Panc1 (cell line): Measurements from ENCODE around the gene STK35. TPM values are rescaled to one million over a fixed set of nuclear protein-coding genes. Genes with fewer than 3 reads are reported as not detected.

Source experiments
- ATAC-seq: fragments of 200-7000 bp; cut with Tn5 transposase; 2 replicates; pipeline ENCODE4 v1.9.1; 2020; ENCODE audit warnings: mild to moderate bottlenecking, moderate library complexity
- BruUV-seq: library from RNA; stranded (reverse); fragments of 400-500 nt; replicated peaks from 2 replicates; lab custom pipeline; 2021; lab: Mats Ljungman, UMichigan
- CTCF ChIA-PET: fragments of 300-600 bp; sonication (Branson Sonifier 250); formaldehyde crosslinking; loops from one replicate; lab custom pipeline; 2022; ENCODE audit warnings: antibody characterized with exemption; lab: Charles Lee
- POLR2A ChIA-PET: fragments of 300-600 bp; sonication (Branson Sonifier 250); formaldehyde crosslinking; loops from one replicate; lab custom pipeline; 2022; ENCODE audit warnings: antibody characterized with exemption; lab: Charles Lee
- DNase-seq: peaks from one replicate; pipeline ENCODE4 v3.0.0-alpha.2; 2010; ENCODE audit warnings: low read depth, low spot score
- H3K27ac ChIP-seq: 2 replicates; pipeline ENCODE4 v1.5.1; 2011; ENCODE audit warnings: mild to moderate bottlenecking, low read length, inconsistent platforms
- H3K27me3 ChIP-seq: fragments of 200-500 bp; sonication (Bioruptor generic); 2 replicates; pipeline ENCODE4 v1.6.0; 2014; ENCODE audit warnings: low read length, inconsistent platforms; ENCODE audit not compliant: control insufficient read depth, insufficient read depth
- H3K36me3 ChIP-seq: fragments of 200-500 bp; sonication (Bioruptor generic); 2 replicates; pipeline ENCODE4 v1.5.1; 2014; ENCODE audit warnings: inconsistent platforms, mild to moderate bottlenecking, low read length, moderate library complexity; ENCODE audit not compliant: control insufficient read depth, insufficient read depth
- H3K4me1 ChIP-seq: 2 replicates; pipeline ENCODE4 v1.5.1; 2011; ENCODE audit warnings: inconsistent platforms, mild to moderate bottlenecking, low read length, moderate library complexity; ENCODE audit not compliant: control insufficient read depth, insufficient read depth
- H3K4me3 ChIP-seq, 2 experiments: 2 replicates each; pipeline ENCODE4 v1.5.1; 2011 to 2012; ENCODE audit warnings: low read depth in 2 of 2, low read length in 2 of 2, mild to moderate bottlenecking in 2 of 2, inconsistent platforms in 1 of 2, moderate library complexity in 1 of 2
- H3K9me3 ChIP-seq: fragments of 200-500 bp; sonication (Bioruptor generic); 2 replicates; pipeline ENCODE4 v1.5.1; 2014; ENCODE audit warnings: low read depth, mild to moderate bottlenecking, inconsistent platforms, low read length, moderate library complexity; ENCODE audit not compliant: control insufficient read depth, insufficient read depth
- CTCF ChIP-seq: fragments of 450-650 bp; IDR thresholded peaks from 2 replicates; pipeline ENCODE4 v1.5.1; 2017; ENCODE audit warnings: mild to moderate bottlenecking
- POLR2AphosphoS5 ChIP-seq: IDR thresholded peaks from 2 replicates; pipeline ENCODE4 v1.6.1; 2012; ENCODE audit warnings: mild to moderate bottlenecking, low read depth, low read length, moderate library complexity
- SIN3A ChIP-seq: IDR thresholded peaks from 2 replicates; pipeline ENCODE4 v1.6.1; 2012; ENCODE audit warnings: low read depth, mild to moderate bottlenecking, low read length, moderate library complexity, borderline replicate concordance; ENCODE audit not compliant: insufficient read depth
- TCF7L2 ChIP-seq: IDR thresholded peaks from 2 replicates; pipeline ENCODE4 v1.6.1; 2011; ENCODE audit warnings: mild to moderate bottlenecking, low read depth, low read length, inconsistent platforms
- in situ Hi-C: cut with HindIII; loops from 2 replicates; pipeline ENCODE4 v1.10.0; 2016; ENCODE audit warnings: low sequenced_read_pairs, low pct_unique_long_range_greater_than_20kb
- intact Hi-C: fragments of 100-400 bp; cut with micrococcal nuclease; formaldehyde crosslinking; loops from one replicate; pipeline ENCODE4 v1.10.0; 2022; ENCODE audit not compliant: unreplicated experiment
- total RNA-seq: library from RNA; stranded (reverse); gene quantifications from one replicate; pipeline ENCODE4 v1.2.1, GENCODE V29; 2021; ENCODE audit not compliant: unreplicated experiment
- TF ChIP-seq, protein P1 (sequence below), 2 experiments: IDR thresholded peaks; 2 replicates each; pipeline ENCODE4 v1.6.1; 2011 to 2012; ENCODE audit warnings: low read depth in 2 of 2, control low read depth in 1 of 2, low read length in 1 of 2, mild to moderate bottlenecking in 1 of 2, moderate library complexity in 1 of 2; ENCODE audit not compliant: insufficient read depth in 1 of 2

The STK35 gene
- total RNA-seq, 1 experiment from 2014 or later: 27.6 TPM

GRCh38 chr20:2133318-2134183, 31.9 kb downstream of the STK35 start:
- no peak for TF ChIP-seq SIN3A
- no peak for TF ChIP-seq CTCF
- TF ChIP-seq POLR2AphosphoS5: no peak
- TF ChIP-seq, protein P1, sequence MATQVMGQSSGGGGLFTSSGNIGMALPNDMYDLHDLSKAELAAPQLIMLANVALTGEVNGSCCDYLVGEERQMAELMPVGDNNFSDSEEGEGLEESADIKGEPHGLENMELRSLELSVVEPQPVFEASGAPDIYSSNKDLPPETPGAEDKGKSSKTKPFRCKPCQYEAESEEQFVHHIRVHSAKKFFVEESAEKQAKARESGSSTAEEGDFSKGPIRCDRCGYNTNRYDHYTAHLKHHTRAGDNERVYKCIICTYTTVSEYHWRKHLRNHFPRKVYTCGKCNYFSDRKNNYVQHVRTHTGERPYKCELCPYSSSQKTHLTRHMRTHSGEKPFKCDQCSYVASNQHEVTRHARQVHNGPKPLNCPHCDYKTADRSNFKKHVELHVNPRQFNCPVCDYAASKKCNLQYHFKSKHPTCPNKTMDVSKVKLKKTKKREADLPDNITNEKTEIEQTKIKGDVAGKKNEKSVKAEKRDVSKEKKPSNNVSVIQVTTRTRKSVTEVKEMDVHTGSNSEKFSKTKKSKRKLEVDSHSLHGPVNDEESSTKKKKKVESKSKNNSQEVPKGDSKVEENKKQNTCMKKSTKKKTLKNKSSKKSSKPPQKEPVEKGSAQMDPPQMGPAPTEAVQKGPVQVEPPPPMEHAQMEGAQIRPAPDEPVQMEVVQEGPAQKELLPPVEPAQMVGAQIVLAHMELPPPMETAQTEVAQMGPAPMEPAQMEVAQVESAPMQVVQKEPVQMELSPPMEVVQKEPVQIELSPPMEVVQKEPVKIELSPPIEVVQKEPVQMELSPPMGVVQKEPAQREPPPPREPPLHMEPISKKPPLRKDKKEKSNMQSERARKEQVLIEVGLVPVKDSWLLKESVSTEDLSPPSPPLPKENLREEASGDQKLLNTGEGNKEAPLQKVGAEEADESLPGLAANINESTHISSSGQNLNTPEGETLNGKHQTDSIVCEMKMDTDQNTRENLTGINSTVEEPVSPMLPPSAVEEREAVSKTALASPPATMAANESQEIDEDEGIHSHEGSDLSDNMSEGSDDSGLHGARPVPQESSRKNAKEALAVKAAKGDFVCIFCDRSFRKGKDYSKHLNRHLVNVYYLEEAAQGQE (IDR thresholded peaks at IDR 0.05; ENCODE audit: insufficient read depth in 1 of 2, low read depth in 2 of 2, low read length in 1 of 2): no peak
- no peak for TF ChIP-seq TCF7L2
- no peak for ATAC-seq
- CTCF ChIA-PET: no interaction called here
- H3K4me3 ChIP-seq: no peak overlapping the region
- H3K9me3 ChIP-seq: no peaks in the 10 kb centered on the region
- POLR2A ChIA-PET: no interaction called here
- intact Hi-C loops (no loop called here), in situ Hi-C loops (no loop called here)
- no TSS peak for BruUV-seq
- no peak overlapping the region for H3K27ac ChIP-seq
- H3K36me3 ChIP-seq: no peaks in the 10 kb centered on the region
- H3K4me1 ChIP-seq: peaks cover 3% of the 10 kb centered on the region; the same call in 1 of the 2 replicates
- no peak for DNase-seq
- no peaks in the 10 kb centered on the region for H3K27me3 ChIP-seq

GRCh38 chr20:2135013-2135412, 33.4 kb downstream of the STK35 start:
- ChIA-PET CTCF (no interaction called here), POLR2A (no interaction called here)
- Histone ChIP-seq H3K9me3 (no peaks in the 10 kb centered on the region), H3K4me1 (peaks cover 3% of the 10 kb centered on the region; the same call in 1 of the 2 replicates), H3K27me3 (no peaks in the 10 kb centered on the region), H3K36me3 (no peaks in the 10 kb centered on the region), H3K27ac (no peak overlapping the region), H3K4me3 (no peak overlapping the region)
- DNase-seq: no peak
- ATAC-seq: no peak
- no peak for TF ChIP-seq POLR2AphosphoS5
- no peak for TF ChIP-seq CTCF
- TF ChIP-seq, protein P1 (IDR thresholded peaks at IDR 0.05; ENCODE audit: insufficient read depth in 1 of 2, low read depth in 2 of 2, low read length in 1 of 2): no peak
- TF ChIP-seq SIN3A: no peak
- TF ChIP-seq TCF7L2: no peak
- in situ Hi-C loops: no loop called here
- no TSS peak for BruUV-seq
- intact Hi-C loops: no loop called here
